Dendritic cell treated with granulocyte-macrophage colony-stimulating factor and Interleukin-4, amounts not matched to agents 40 ng/mL and 50 ng/mL, for 4 days (primary cell): ENCODE results near the gene PPP1R36.
"Not testable (repeated sequence)": the region's sequence is repeated elsewhere in the genome, so short reads cannot be mapped to it uniquely, and the experiment has no call there.

Experiments
- H3K27ac Mint-ChIP-seq: one replicate; pipeline ENCODE4 v1.8.0; 2022; ENCODE audit warnings: mild to moderate bottlenecking, mixed read lengths
- H3K27me3 Mint-ChIP-seq: one replicate; pipeline ENCODE4 v1.8.0; 2022; ENCODE audit warnings: mild to moderate bottlenecking, mixed read lengths
- H3K36me3 Mint-ChIP-seq: one replicate; pipeline ENCODE4 v1.8.0; 2022; ENCODE audit warnings: low read depth, mixed read lengths
- H3K4me1 Mint-ChIP-seq: one replicate; pipeline ENCODE4 v1.8.0; 2022; ENCODE audit warnings: low read depth, mixed read lengths
- H3K4me3 Mint-ChIP-seq: one replicate; pipeline ENCODE4 v1.8.0; 2022; ENCODE audit warnings: mild to moderate bottlenecking, moderate library complexity, mixed read lengths
- H3K9me3 Mint-ChIP-seq: one replicate; pipeline ENCODE4 v1.8.0; 2022; ENCODE audit warnings: mixed read lengths
- intact Hi-C: fragments of 100-400 bp; cut with micrococcal nuclease; formaldehyde crosslinking; loops from one replicate; pipeline ENCODE4 v1.15.0; 2022

PPP1R36 gene

GRCh38 chr14:64508215-64508776 is 41.5 kb upstream of the PPP1R36 start:
- Mint-ChIP-seq H3K27ac (peak overlapping the region; percentile 76), H3K36me3 (peaks cover 49% of the 10 kb centered on the region), H3K9me3 (no peaks in the 10 kb centered on the region)

GRCh38 chr14:64509036-64509435 is 40.7 kb upstream of the PPP1R36 start:
- H3K27me3 Mint-ChIP-seq = no peaks in the 10 kb centered on the region
- peaks cover 66% of the 10 kb centered on the region for H3K4me1 Mint-ChIP-seq
- H3K27ac Mint-ChIP-seq = peak overlapping the region; percentile 83
- H3K36me3 Mint-ChIP-seq = peaks cover 49% of the 10 kb centered on the region
- peak overlapping the region; percentile 15 for H3K4me3 Mint-ChIP-seq
- no peaks in the 10 kb centered on the region for H3K9me3 Mint-ChIP-seq
- intact Hi-C loops = loop anchor here (10.0 kb wide), 1 partner anchor 406 kb away; the partner anchor contains the start of gene CHURC1

More at GRCh38 chr14:64508215-64508776, 41.5 kb upstream of the PPP1R36 start:
- intact Hi-C loops = loop anchor here (10.0 kb wide), 1 partner anchor 407 kb away; the partner anchor contains the start of gene CHURC1
- Mint-ChIP-seq H3K27me3 (no peaks in the 10 kb centered on the region), H3K4me3 (peak overlapping the region; percentile 53), H3K4me1 (peaks cover 59% of the 10 kb centered on the region)

GRCh38 chr14:64510825-64511671 is 38.7 kb upstream of the PPP1R36 start:
- intact Hi-C loops = loop anchor here (1.0 to 5.0 kb wide), 2 partner anchors 8 to 44 kb away; partner anchors contain the start of genes AKAP5 and ZBTB25
- Mint-ChIP-seq H3K36me3 (peaks cover 31% of the 10 kb centered on the region), H3K27me3 (no peaks in the 10 kb centered on the region)

GRCh38 chr14:64513271-64513670 is 36.5 kb upstream of the PPP1R36 start:
- Mint-ChIP-seq H3K4me1 (peaks cover 56% of the 10 kb centered on the region), H3K9me3 (no peaks in the 10 kb centered on the region), H3K4me3 (no peak overlapping the region), H3K27ac (no peak overlapping the region), H3K27me3 (no peaks in the 10 kb centered on the region), H3K36me3 (peaks cover 18% of the 10 kb centered on the region)
- intact Hi-C loops = loop anchor here (5.0 kb wide), 1 partner anchor 46 kb away; the partner anchor contains the start of gene AKAP5

More at GRCh38 chr14:64510825-64511671, 38.7 kb upstream of the PPP1R36 start:
- peak overlapping the region; percentile 62 for H3K4me3 Mint-ChIP-seq
- peaks cover 67% of the 10 kb centered on the region for H3K4me1 Mint-ChIP-seq
- H3K27ac Mint-ChIP-seq = peak overlapping the region; percentile 83
- H3K9me3 Mint-ChIP-seq = no peaks in the 10 kb centered on the region

- intact Hi-C loops = no loop called here
- Mint-ChIP-seq H3K27me3 (no peaks in the 10 kb centered on the region), H3K9me3 (no peaks in the 10 kb centered on the region), H3K27ac (no peak overlapping the region), H3K4me3 (no peak overlapping the region), H3K36me3 (peaks cover 9% of the 10 kb centered on the region), H3K4me1 (peaks cover 41% of the 10 kb centered on the region)
These were observed 34.7 kb upstream of the PPP1R36 start for GRCh38 chr14:64515053-64515452.

- Mint-ChIP-seq H3K4me1 (peaks cover 26% of the 10 kb centered on the region), H3K36me3 (peaks cover 9% of the 10 kb centered on the region), H3K27ac (no peak overlapping the region), H3K9me3 (no peaks in the 10 kb centered on the region), H3K4me3 (no peak overlapping the region), H3K27me3 (no peaks in the 10 kb centered on the region)
- intact Hi-C loops = no loop called here
These were observed 32.8 kb upstream of the PPP1R36 start for GRCh38 chr14:64516969-64517368.

GRCh38 chr14:64517667-64518066 is 32.1 kb upstream of the PPP1R36 start:
- H3K27me3 Mint-ChIP-seq, H3K36me3 Mint-ChIP-seq, H3K9me3 Mint-ChIP-seq, intact Hi-C loops, H3K27ac Mint-ChIP-seq, H3K4me3 Mint-ChIP-seq: not testable (repeated sequence)
- peaks cover 26% of the 10 kb centered on the region for H3K4me1 Mint-ChIP-seq

GRCh38 chr14:64518229-64518628 is 31.5 kb upstream of the PPP1R36 start:
- peaks cover 26% of the 10 kb centered on the region for H3K4me1 Mint-ChIP-seq
- no peaks in the 10 kb centered on the region for H3K27me3 Mint-ChIP-seq
- no peaks in the 10 kb centered on the region for H3K9me3 Mint-ChIP-seq
- intact Hi-C loops = no loop called here
- H3K27ac Mint-ChIP-seq = no peak overlapping the region
- peaks cover 9% of the 10 kb centered on the region for H3K36me3 Mint-ChIP-seq
- no peak overlapping the region for H3K4me3 Mint-ChIP-seq

GRCh38 chr14:64520699-64521098 is 29.1 kb upstream of the PPP1R36 start:
- intact Hi-C loops = no loop called here
- Mint-ChIP-seq H3K9me3 (no peaks in the 10 kb centered on the region), H3K36me3 (peaks cover 7% of the 10 kb centered on the region), H3K4me3 (no peak overlapping the region), H3K27me3 (no peaks in the 10 kb centered on the region), H3K4me1 (peaks cover 18% of the 10 kb centered on the region), H3K27ac (no peak overlapping the region)

GRCh38 chr14:64522591-64523355 is 27.0 kb upstream of the PPP1R36 start:
- Mint-ChIP-seq H3K9me3 (no peaks in the 10 kb centered on the region), H3K27me3 (no peaks in the 10 kb centered on the region), H3K36me3 (peaks cover 21% of the 10 kb centered on the region), H3K4me1 (peaks cover 10% of the 10 kb centered on the region), H3K4me3 (no peak overlapping the region), H3K27ac (no peak overlapping the region)
- intact Hi-C loops = no loop called here

GRCh38 chr14:64525354-64525753 is 24.4 kb upstream of the PPP1R36 start:
- Mint-ChIP-seq H3K36me3 (peaks cover 37% of the 10 kb centered on the region), H3K27me3 (no peaks in the 10 kb centered on the region), H3K4me1 (peaks cover 5% of the 10 kb centered on the region), H3K4me3 (no peak overlapping the region), H3K27ac (no peak overlapping the region), H3K9me3 (no peaks in the 10 kb centered on the region)
- intact Hi-C loops = no loop called here

- Mint-ChIP-seq H3K27me3 (no peaks in the 10 kb centered on the region), H3K36me3 (peaks cover 21% of the 10 kb centered on the region), H3K27ac (no peak overlapping the region), H3K4me1 (no peaks in the 10 kb centered on the region), H3K9me3 (no peaks in the 10 kb centered on the region), H3K4me3 (no peak overlapping the region)
- intact Hi-C loops = no loop called here
These were observed 18.2 kb upstream of the PPP1R36 start for GRCh38 chr14:64531567-64531966.

GRCh38 chr14:64536488-64537245 is 13.1 kb upstream of the PPP1R36 start:
- Mint-ChIP-seq H3K4me1 (peaks cover 24% of the 10 kb centered on the region), H3K27ac (no peak overlapping the region), H3K9me3 (no peaks in the 10 kb centered on the region), H3K27me3 (peaks cover 24% of the 10 kb centered on the region), H3K4me3 (no peak overlapping the region), H3K36me3 (peaks cover 15% of the 10 kb centered on the region)
- intact Hi-C loops = no loop called here
